ENCODE data around the gene PFDN5. TPM values are rescaled to one million over a fixed set of nuclear protein-coding genes. Genes with fewer than 3 reads are reported as not detected.

The PFDN5 gene
- total RNA-seq, 4 donors from 2014 or later = 390 to 782 (median 568) TPM

DNA sequence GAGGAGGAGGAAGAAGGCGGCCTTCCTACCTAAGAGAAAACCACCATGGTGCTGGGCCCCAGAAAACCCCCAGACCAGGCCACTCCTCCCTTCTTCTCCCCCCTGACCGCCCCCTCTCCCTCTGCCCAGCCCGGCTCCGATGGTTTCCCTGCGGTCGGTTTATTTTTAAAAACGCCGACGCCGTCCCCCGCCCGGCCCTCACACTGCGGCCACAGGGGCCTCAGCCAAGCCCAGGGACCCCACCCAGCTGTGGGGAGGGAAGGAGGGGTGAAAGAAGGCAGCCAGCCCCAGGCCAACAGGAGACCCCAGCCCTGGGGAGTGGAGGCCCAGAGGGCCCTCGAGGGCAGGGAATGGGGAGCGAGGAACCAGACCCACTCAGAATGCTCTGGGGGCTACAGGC lies 37.4 kb downstream of the PFDN5 start:
- Histone ChIP-seq H3K4me3 (no peak overlapping the region), H3K9me3 (no peaks in the 10 kb centered on the region), H3K4me1 (no peaks in the 10 kb centered on the region), H3K27me3 (peaks cover 85% of the 10 kb centered on the region), H3K27ac (no peak overlapping the region), H3K36me3 (no peaks in the 10 kb centered on the region)
- no peak for ATAC-seq
- TF ChIP-seq, protein P1, sequence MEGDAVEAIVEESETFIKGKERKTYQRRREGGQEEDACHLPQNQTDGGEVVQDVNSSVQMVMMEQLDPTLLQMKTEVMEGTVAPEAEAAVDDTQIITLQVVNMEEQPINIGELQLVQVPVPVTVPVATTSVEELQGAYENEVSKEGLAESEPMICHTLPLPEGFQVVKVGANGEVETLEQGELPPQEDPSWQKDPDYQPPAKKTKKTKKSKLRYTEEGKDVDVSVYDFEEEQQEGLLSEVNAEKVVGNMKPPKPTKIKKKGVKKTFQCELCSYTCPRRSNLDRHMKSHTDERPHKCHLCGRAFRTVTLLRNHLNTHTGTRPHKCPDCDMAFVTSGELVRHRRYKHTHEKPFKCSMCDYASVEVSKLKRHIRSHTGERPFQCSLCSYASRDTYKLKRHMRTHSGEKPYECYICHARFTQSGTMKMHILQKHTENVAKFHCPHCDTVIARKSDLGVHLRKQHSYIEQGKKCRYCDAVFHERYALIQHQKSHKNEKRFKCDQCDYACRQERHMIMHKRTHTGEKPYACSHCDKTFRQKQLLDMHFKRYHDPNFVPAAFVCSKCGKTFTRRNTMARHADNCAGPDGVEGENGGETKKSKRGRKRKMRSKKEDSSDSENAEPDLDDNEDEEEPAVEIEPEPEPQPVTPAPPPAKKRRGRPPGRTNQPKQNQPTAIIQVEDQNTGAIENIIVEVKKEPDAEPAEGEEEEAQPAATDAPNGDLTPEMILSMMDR (IDR thresholded peaks at IDR 0.05) = no peak
- TF ChIP-seq EP300 (IDR thresholded peaks at IDR 0.05) (no peak), POLR2A (IDR thresholded peaks at IDR 0.05) (no peak), POLR2AphosphoS5 (IDR thresholded peaks at IDR 0.05) (no peak)
- WGBS, 2 donors (ENCODE audit: low coverage in 1 of 2) = 75% methylated on average over 3 of the region's 15 CpGs; no CpG with 5 or more reads in 1 of the 2 donors

DNA sequence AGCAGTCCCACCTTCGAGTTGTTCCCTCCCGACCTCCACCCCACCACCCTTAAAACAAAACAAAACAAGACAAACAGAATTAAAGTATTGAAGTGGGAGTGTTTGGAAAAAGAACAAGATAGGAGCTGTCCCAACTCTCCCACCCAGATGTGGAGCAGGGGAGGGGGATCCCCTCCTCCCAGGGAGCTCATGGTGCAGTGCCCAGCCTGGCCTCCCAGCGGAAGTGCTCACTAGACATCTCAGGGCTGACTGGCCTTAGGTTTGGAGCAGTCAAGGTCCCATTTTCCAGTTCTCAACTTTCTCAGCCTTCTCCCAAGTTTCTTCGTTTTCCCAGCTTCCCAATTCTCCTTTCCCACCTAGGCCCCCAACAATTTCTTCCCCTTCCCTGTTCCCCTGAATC lies 37.9 kb downstream of the PFDN5 start:
- WGBS, 2 donors (ENCODE audit: low coverage in 1 of 2) = 71 to 100% methylated on average over 1 to 4 of the region's 4 CpGs
- ATAC-seq = no peak
- no peaks in the 10 kb centered on the region for H3K4me1 ChIP-seq
- TF ChIP-seq POLR2AphosphoS5 (IDR thresholded peaks at IDR 0.05) (no peak), POLR2A (IDR thresholded peaks at IDR 0.05) (no peak), EP300 (IDR thresholded peaks at IDR 0.05) (no peak)
- TF ChIP-seq, protein P1 (IDR thresholded peaks at IDR 0.05) = no peak
- peaks cover 87% of the 10 kb centered on the region for H3K27me3 ChIP-seq
- H3K36me3 ChIP-seq = no peaks in the 10 kb centered on the region
- no peaks in the 10 kb centered on the region for H3K9me3 ChIP-seq
- no peak overlapping the region for H3K4me3 ChIP-seq
- no peak overlapping the region for H3K27ac ChIP-seq

DNA sequence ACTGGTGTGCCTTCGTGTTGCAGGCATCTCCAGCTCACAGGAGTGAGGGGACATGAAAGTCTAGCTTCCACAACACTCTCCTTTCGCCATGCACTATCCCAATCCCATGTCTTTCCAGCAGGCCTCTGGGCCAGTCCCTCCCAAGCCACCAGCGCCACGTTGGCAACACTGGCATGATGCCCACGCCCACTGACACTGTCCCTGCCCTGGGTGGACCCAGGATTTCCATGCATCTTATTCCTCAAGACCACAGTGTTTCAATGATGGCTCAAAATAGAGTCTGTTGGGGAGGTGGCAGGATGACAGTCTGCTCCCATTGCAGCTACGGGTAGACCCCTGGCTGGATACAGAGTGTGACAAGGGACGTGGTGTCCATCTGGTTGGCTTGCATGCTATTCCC lies 38.5 kb downstream of the PFDN5 start:
- 50 to 84% methylated on average over 2 to 6 of the region's 7 CpGs for WGBS, 2 donors (ENCODE audit: low coverage in 1 of 2)
- Histone ChIP-seq H3K9me3 (no peaks in the 10 kb centered on the region), H3K27ac (no peak overlapping the region), H3K4me3 (no peak overlapping the region), H3K27me3 (peaks cover 87% of the 10 kb centered on the region), H3K4me1 (no peaks in the 10 kb centered on the region), H3K36me3 (no peaks in the 10 kb centered on the region)
- TF ChIP-seq, protein P1 (IDR thresholded peaks at IDR 0.05) = no peak
- TF ChIP-seq POLR2AphosphoS5 (IDR thresholded peaks at IDR 0.05) = no peak
- no peak for TF ChIP-seq EP300 (IDR thresholded peaks at IDR 0.05)
- no peak for TF ChIP-seq POLR2A (IDR thresholded peaks at IDR 0.05)
- no peak for ATAC-seq

DNA sequence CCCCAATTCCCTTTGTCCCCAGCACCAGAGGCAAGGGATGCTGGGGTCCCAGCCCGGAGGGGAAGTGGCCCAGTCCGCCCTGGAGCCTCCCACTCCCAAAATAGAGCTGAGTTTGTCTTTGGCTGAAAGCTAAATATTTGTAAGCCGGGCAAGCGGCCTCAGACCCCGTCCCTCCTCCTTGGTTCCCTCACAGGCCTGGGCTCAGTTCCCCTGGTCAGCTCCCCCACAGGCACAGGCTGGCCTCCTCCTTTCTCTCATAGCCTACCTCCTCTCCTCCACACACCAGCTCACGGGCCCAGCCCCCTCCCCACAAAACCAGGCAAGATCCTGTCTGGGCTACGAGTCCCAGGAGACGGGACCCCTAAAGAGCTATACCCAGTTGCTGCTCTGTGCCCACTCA lies 39.5 kb downstream of the PFDN5 start:
- WGBS, 2 donors (ENCODE audit: low coverage in 1 of 2) = 83 to 87% methylated on average over 5 of the region's 8 CpGs
- no peak for ATAC-seq
- no peaks in the 10 kb centered on the region for H3K4me1 ChIP-seq

DNA sequence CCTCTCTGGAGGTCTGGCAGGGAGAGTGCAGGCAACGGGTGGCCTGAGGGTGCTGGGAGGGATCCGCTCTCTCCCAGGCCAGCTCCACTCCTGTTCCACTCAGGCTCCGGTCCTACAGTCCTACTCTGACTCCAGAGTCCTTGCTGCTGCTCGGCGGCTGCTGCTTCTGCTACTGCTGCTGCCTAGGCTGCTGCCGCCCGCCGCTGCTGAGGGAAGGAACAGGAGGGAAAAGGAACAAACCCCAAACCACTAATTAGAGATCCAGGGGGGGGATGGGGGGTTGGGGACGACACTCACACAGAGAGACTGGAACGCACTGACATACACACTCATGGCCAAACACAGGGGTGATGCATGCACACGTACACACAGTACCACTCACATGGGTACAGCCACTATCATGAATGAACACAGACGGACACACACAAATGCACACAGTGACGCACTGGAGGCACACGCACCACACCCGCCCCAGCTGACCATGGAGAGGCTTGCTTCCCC lies 40.9 kb downstream of the PFDN5 start, which contains the start of gene SP7:
Gene SP7, minus strand, starts transcription at position 174 of the 501 bp plus-strand sequence. CDS start 708 bp downstream, outside the sequence.
- no peaks in the 10 kb centered on the region for H3K4me1 ChIP-seq
- TF ChIP-seq EP300 (IDR thresholded peaks at IDR 0.05) (no peak), POLR2AphosphoS5 (IDR thresholded peaks at IDR 0.05) (no peak), POLR2A (IDR thresholded peaks at IDR 0.05) (no peak)
- TF ChIP-seq, protein P1 (IDR thresholded peaks at IDR 0.05) = no peak
- H3K9me3 ChIP-seq = no peaks in the 10 kb centered on the region
- peaks cover 76% of the 10 kb centered on the region for H3K27me3 ChIP-seq
- no peaks in the 10 kb centered on the region for H3K36me3 ChIP-seq
- no peak within 1 kb of the TSS for H3K4me3 ChIP-seq
- H3K27ac ChIP-seq = no peak within 1 kb of the TSS
- WGBS, 2 donors (ENCODE audit: low coverage in 1 of 2) = 20 to 37% methylated on average over 1 to 2 of the region's 15 CpGs
- no peak for ATAC-seq

More for the DNA sequence above, 39.5 kb downstream of the PFDN5 start:
- Histone ChIP-seq H3K36me3 (no peaks in the 10 kb centered on the region), H3K27ac (no peak overlapping the region), H3K4me3 (no peak overlapping the region), H3K27me3 (peaks cover 85% of the 10 kb centered on the region), H3K9me3 (no peaks in the 10 kb centered on the region)
- TF ChIP-seq EP300 (IDR thresholded peaks at IDR 0.05) = no peak
- TF ChIP-seq POLR2AphosphoS5 (IDR thresholded peaks at IDR 0.05) = no peak
- TF ChIP-seq POLR2A (IDR thresholded peaks at IDR 0.05) = no peak
